Measurements from ENCODE around the gene PNMA3. TPM values are rescaled to one million over a fixed set of nuclear protein-coding genes. Genes with fewer than 3 reads are reported as not detected.
A peak's percentile ranks its signal among the peaks of the same experiment; 100 is the strongest.

Gene PNMA3
- total RNA-seq, 1 experiment from 2014 or later: not detected

DNA sequence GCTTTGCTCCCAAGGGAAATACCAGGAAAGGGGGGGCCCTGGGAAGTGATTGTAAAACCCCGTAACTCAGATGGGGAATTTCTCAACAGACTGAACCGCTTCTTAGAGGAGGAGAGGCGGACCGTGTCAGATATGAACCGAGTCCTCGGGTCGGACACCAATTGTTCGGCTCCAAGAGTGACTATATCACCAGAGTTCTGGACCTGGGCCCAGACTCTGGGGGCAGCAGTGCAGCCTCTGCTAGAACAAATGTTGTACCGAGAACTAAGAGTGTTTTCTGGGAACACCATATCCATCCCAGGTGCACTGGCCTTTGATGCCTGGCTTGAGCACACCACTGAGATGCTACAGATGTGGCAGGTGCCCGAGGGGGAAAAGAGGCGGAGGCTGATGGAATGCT lies 1.0 kb downstream of the PNMA3 start:
- Histone ChIP-seq H3F3A (ENCODE audit: insufficient read depth, low read depth) (no peaks in the 10 kb centered on the region; the same call in 1 of the 2 replicates), H3K36me3 (ENCODE audit: low read depth) (no peaks in the 10 kb centered on the region), H3K9me3 (ENCODE audit: insufficient read depth, low read depth) (0 out of 2 replicates have a peak, but pooled peaks cover 4% of the 10 kb centered on the region), H2AFZ (no peak overlapping the region), H3K27me3 (ENCODE audit: insufficient read depth, low read depth) (peaks cover 25% of the 10 kb centered on the region; the same call in 1 of the 2 replicates), H3K27ac (no peak overlapping the region), H3K4me2 (no peak overlapping the region), H3K9me2 (ENCODE audit: insufficient read depth) (no peaks in the 10 kb centered on the region), H4K20me1 (ENCODE audit: insufficient read depth) (no peaks in the 10 kb centered on the region), H3K4me3 (no peak overlapping the region), H3K79me2 (ENCODE audit: low read depth) (no peaks in the 10 kb centered on the region), H3K4me1 (replicated peaks; ENCODE audit: insufficient read depth) (no peaks in the 10 kb centered on the region; the same call in 1 of the 2 replicates)
- no peak for DNase-seq
- CTCF ChIA-PET: no interaction called here
- intact Hi-C loops (cut with micrococcal nuclease; ENCODE audit: unreplicated experiment): no loop called here
- POLR2A ChIA-PET (ENCODE audit: unreplicated experiment): no interaction called here
- no TSS peak for BruUV-seq (replicated peaks)
- TF ChIP-seq EZH2 (IDR thresholded peaks at IDR 0.05; ENCODE audit: low read depth): no peak
- TF ChIP-seq, protein P1, sequence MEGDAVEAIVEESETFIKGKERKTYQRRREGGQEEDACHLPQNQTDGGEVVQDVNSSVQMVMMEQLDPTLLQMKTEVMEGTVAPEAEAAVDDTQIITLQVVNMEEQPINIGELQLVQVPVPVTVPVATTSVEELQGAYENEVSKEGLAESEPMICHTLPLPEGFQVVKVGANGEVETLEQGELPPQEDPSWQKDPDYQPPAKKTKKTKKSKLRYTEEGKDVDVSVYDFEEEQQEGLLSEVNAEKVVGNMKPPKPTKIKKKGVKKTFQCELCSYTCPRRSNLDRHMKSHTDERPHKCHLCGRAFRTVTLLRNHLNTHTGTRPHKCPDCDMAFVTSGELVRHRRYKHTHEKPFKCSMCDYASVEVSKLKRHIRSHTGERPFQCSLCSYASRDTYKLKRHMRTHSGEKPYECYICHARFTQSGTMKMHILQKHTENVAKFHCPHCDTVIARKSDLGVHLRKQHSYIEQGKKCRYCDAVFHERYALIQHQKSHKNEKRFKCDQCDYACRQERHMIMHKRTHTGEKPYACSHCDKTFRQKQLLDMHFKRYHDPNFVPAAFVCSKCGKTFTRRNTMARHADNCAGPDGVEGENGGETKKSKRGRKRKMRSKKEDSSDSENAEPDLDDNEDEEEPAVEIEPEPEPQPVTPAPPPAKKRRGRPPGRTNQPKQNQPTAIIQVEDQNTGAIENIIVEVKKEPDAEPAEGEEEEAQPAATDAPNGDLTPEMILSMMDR (conservative IDR thresholded peaks at IDR 0.05): no peak

DNA sequence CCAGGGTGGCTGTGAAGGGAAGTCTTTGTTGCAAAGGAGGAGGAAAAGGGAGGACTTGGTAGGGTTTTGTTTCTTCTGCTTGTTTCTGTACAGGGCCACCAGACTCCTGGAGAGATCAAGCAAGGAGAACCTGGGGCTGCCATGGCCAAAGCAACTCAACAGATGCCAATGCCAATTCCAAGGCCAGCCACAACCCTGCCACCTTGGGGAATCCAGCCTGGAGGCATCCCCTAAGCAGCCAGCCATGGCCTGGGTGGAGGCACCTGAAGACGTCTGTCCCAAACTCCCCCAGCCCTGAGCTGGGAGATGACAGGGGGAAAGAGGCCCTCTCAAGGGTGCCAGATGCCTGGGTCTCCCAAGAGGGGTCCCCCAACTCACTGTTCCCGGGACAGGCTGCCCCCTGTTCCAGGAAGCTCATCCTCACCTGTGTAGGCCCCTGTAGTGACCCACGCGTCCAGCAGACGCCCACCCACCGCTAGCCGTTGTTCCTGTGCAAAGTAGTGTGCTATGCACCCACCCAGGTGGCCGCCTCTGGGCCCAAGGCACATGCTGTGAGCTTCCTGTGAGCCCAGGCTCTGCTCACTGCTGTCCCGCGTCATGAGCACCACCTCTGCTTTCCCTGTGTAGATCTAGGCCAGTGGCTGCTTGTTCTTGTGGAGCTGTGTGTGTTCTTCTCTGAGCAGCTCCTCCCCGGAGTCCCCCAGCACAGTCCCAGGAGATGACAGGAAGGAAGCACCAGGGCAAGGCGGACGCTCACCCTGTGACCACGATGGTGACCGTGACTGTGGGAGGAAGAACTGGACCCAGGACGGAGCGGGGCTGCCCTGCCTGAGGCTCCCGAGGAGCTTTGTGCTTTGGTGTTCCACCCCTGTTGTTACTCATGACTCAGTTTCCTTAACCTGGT lies 3.2 kb downstream of the PNMA3 start:
- DNase-seq: peak in 1 of 2 experiments; percentile 19
- ChIA-PET POLR2A (ENCODE audit: unreplicated experiment) (no interaction called here), CTCF (no interaction called here)
- Histone ChIP-seq H3K27ac (no peak overlapping the region), H3K4me2 (no peak overlapping the region), H4K20me1 (ENCODE audit: insufficient read depth) (no peaks in the 10 kb centered on the region), H3K79me2 (ENCODE audit: low read depth) (no peaks in the 10 kb centered on the region), H3F3A (ENCODE audit: insufficient read depth, low read depth) (no peaks in the 10 kb centered on the region; the same call in 1 of the 2 replicates), H3K4me3 (no peak overlapping the region), H3K27me3 (ENCODE audit: insufficient read depth, low read depth) (peaks cover 16% of the 10 kb centered on the region; the same call in 1 of the 2 replicates), H3K36me3 (ENCODE audit: low read depth) (no peaks in the 10 kb centered on the region), H2AFZ (no peak overlapping the region), H3K9me2 (ENCODE audit: insufficient read depth) (no peaks in the 10 kb centered on the region), H3K4me1 (replicated peaks; ENCODE audit: insufficient read depth) (no peaks in the 10 kb centered on the region; the same call in 1 of the 2 replicates), H3K9me3 (ENCODE audit: insufficient read depth, low read depth) (0 out of 2 replicates have a peak, but pooled peaks cover 4% of the 10 kb centered on the region)
- TF ChIP-seq, protein P1 (conservative IDR thresholded peaks at IDR 0.05): no peak
- TF ChIP-seq EZH2 (IDR thresholded peaks at IDR 0.05; ENCODE audit: low read depth): no peak
- intact Hi-C loops (cut with micrococcal nuclease; ENCODE audit: unreplicated experiment): no loop called here
- no TSS peak for BruUV-seq (replicated peaks)

DNA sequence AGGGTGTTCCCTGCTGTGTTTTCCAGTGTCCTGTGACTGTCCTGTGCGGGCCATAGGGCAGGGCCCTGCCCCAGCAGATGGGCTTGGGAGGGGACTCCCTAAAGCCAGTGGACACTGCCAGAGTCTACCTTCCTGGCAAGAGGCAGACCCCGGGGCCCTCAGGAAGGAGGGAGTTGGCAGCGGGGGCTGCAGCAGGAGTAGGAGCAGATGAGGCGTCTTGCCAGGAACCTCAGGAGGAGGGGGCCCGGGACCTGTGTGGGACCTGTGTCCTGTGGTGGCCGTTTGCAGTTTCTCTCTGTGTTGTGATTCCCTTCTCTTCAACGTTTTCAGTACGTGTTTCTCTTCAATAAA lies 3.8 kb downstream of the PNMA3 start:
- CTCF ChIA-PET: no interaction called here

More for the DNA sequence above, 3.8 kb downstream of the PNMA3 start:
- Histone ChIP-seq H3K4me1 (replicated peaks; ENCODE audit: insufficient read depth) (no peaks in the 10 kb centered on the region; the same call in 1 of the 2 replicates), H3K79me2 (ENCODE audit: low read depth) (no peaks in the 10 kb centered on the region), H3F3A (ENCODE audit: insufficient read depth, low read depth) (no peaks in the 10 kb centered on the region; the same call in 1 of the 2 replicates), H3K27me3 (ENCODE audit: insufficient read depth, low read depth) (peaks cover 12% of the 10 kb centered on the region; the same call in 1 of the 2 replicates), H4K20me1 (ENCODE audit: insufficient read depth) (no peaks in the 10 kb centered on the region), H3K4me3 (no peak overlapping the region), H3K9me3 (ENCODE audit: insufficient read depth, low read depth) (0 out of 2 replicates have a peak, but pooled peaks cover 4% of the 10 kb centered on the region), H3K9me2 (ENCODE audit: insufficient read depth) (no peaks in the 10 kb centered on the region), H2AFZ (no peak overlapping the region), H3K4me2 (no peak overlapping the region), H3K36me3 (ENCODE audit: low read depth) (no peaks in the 10 kb centered on the region), H3K27ac (no peak overlapping the region)
- intact Hi-C loops (cut with micrococcal nuclease; ENCODE audit: unreplicated experiment): no loop called here
- POLR2A ChIA-PET (ENCODE audit: unreplicated experiment): no interaction called here
- DNase-seq: peak in 1 of 2 experiments; percentile 6
- no TSS peak for BruUV-seq (replicated peaks)
- TF ChIP-seq, protein P1 (conservative IDR thresholded peaks at IDR 0.05): no peak
- no peak for TF ChIP-seq EZH2 (IDR thresholded peaks at IDR 0.05; ENCODE audit: low read depth)

Data from PC-9 (cell line).